Measurements from ENCODE around the gene GOLGA2. TPM values are rescaled to one million over a fixed set of nuclear protein-coding genes. Genes with fewer than 3 reads are reported as not detected.
A peak's percentile ranks its signal among the peaks of the same experiment; 100 is the strongest.

The GOLGA2 gene
- total RNA-seq, 2 donors from 2014 or later = 88.6 to 92.2 TPM

GRCh38 chr9:128219831-128220230 is 56.0 kb downstream of the GOLGA2 start:
- TF ChIP-seq, protein P1, sequence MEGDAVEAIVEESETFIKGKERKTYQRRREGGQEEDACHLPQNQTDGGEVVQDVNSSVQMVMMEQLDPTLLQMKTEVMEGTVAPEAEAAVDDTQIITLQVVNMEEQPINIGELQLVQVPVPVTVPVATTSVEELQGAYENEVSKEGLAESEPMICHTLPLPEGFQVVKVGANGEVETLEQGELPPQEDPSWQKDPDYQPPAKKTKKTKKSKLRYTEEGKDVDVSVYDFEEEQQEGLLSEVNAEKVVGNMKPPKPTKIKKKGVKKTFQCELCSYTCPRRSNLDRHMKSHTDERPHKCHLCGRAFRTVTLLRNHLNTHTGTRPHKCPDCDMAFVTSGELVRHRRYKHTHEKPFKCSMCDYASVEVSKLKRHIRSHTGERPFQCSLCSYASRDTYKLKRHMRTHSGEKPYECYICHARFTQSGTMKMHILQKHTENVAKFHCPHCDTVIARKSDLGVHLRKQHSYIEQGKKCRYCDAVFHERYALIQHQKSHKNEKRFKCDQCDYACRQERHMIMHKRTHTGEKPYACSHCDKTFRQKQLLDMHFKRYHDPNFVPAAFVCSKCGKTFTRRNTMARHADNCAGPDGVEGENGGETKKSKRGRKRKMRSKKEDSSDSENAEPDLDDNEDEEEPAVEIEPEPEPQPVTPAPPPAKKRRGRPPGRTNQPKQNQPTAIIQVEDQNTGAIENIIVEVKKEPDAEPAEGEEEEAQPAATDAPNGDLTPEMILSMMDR (IDR thresholded peaks at IDR 0.05) = no peak
- H3K27me3 ChIP-seq = no peaks in the 10 kb centered on the region
- H3K9me3 ChIP-seq = no peaks in the 10 kb centered on the region
- intact Hi-C loops (cut with DNase I) = no loop called here
- DNase-seq = no peak
- peaks cover 5% of the 10 kb centered on the region for H3K4me1 ChIP-seq
- no peak overlapping the region for H3K9ac ChIP-seq (ENCODE audit: low read depth in 2 of 2, low read length in 2 of 2)
- no peak overlapping the region for H3K4me3 ChIP-seq
- no peak overlapping the region for H3K27ac ChIP-seq
- H3K36me3 ChIP-seq = no peaks in the 10 kb centered on the region

DNA sequence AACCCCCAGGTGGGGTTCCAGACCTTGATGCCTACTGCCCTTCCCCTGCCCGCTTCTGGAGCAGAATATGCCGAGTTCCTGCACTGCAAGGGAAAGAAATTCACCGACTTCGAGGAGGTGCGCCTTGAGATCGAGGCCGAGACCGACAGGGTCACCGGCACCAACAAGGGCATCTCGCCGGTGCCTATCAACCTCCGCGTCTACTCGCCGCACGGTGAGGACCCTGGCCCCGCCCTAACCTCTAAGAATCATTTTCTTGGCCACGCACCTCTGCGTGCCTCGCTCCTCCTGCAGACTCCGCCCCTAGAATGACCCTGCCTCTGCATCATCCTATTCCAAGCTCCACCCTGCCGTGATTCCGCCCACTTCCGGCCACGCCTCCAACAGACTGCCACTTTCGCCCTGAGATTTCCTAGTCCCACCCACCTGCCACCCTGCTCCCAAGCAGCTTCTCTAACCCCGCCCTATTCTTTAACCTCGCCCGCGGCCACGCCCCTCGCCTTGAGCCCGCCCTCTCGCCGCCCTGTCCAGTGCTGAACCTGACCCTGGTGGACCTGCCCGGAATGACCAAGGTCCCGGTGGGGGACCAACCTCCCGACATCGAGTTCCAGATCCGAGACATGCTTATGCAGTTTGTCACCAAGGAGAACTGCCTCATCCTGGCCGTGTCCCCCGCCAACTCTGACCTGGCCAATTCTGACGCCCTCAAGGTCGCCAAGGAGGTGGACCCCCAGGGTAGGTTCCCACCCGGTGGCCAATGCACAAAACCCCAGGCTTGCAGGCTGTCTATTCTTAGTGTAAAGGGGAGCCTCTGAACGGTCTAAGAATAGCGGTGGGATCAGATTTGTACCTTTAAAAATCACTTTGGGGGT is 57.1 kb downstream of the GOLGA2 start:
- H3K4me3 ChIP-seq = peak overlapping the region; percentile 32
- no peaks in the 10 kb centered on the region for H3K9me3 ChIP-seq
- peaks cover 5% of the 10 kb centered on the region for H3K4me1 ChIP-seq
- DNase-seq = peak; percentile 99
- no peaks in the 10 kb centered on the region for H3K36me3 ChIP-seq
- no peak overlapping the region for H3K27ac ChIP-seq
- H3K9ac ChIP-seq (ENCODE audit: low read depth in 2 of 2, low read length in 2 of 2) = peak overlapping the region; percentile 13 to 38
- intact Hi-C loops (cut with DNase I) = no loop called here
- H3K27me3 ChIP-seq = no peaks in the 10 kb centered on the region
- TF ChIP-seq, protein P1 (IDR thresholded peaks at IDR 0.05) = no peak

DNA sequence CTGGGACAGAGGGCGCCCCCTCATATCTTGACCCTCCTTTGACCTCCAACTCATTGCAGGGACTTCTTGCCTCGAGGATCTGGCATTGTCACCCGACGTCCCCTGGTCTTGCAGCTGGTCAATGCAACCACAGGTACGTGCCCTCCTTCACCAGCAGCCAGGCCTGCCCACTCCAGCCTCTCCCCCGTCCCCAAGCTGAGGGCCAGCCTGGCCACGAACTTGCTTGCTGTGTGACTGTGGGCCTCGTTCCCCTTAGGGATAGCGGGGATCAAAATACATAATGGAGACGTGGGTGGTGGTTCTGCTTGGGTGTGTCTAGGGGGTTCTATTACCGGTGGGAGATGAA is 57.7 kb downstream of the GOLGA2 start:
- Histone ChIP-seq H3K9ac (ENCODE audit: low read depth in 2 of 2, low read length in 2 of 2) (peak overlapping the region; percentile 13 to 38), H3K9me3 (no peaks in the 10 kb centered on the region), H3K27me3 (no peaks in the 10 kb centered on the region), H3K27ac (no peak overlapping the region), H3K4me1 (peaks cover 5% of the 10 kb centered on the region), H3K36me3 (no peaks in the 10 kb centered on the region), H3K4me3 (peak overlapping the region; percentile 32)
- TF ChIP-seq, protein P1 (IDR thresholded peaks at IDR 0.05) = no peak
- DNase-seq = no peak
- intact Hi-C loops (cut with DNase I) = no loop called here

GRCh38 chr9:128216781-128217553 is 58.8 kb downstream of the GOLGA2 start:
- H3K4me3 ChIP-seq = no peak overlapping the region
- TF ChIP-seq, protein P1 (IDR thresholded peaks at IDR 0.05) = no peak
- H3K36me3 ChIP-seq = no peaks in the 10 kb centered on the region
- DNase-seq = no peak
- no peak overlapping the region for H3K9ac ChIP-seq (ENCODE audit: low read depth in 2 of 2, low read length in 2 of 2)
- no peaks in the 10 kb centered on the region for H3K9me3 ChIP-seq
- peaks cover 5% of the 10 kb centered on the region for H3K4me1 ChIP-seq
- intact Hi-C loops (cut with DNase I) = no loop called here
- H3K27me3 ChIP-seq = no peaks in the 10 kb centered on the region
- H3K27ac ChIP-seq = no peak overlapping the region

- Histone ChIP-seq H3K27me3 (no peaks in the 10 kb centered on the region), H3K9me3 (no peaks in the 10 kb centered on the region), H3K9ac (ENCODE audit: low read depth in 2 of 2, low read length in 2 of 2) (peak overlapping the region in 1 of 2 donors; percentile 4), H3K27ac (peak overlapping the region; percentile 27), H3K4me3 (no peak overlapping the region), H3K4me1 (peaks cover 5% of the 10 kb centered on the region), H3K36me3 (no peaks in the 10 kb centered on the region)
- no peak for DNase-seq
- intact Hi-C loops (cut with DNase I) = no loop called here
- TF ChIP-seq, protein P1 (IDR thresholded peaks at IDR 0.05) = no peak
These were observed 60.1 kb downstream of the GOLGA2 start for GRCh38 chr9:128215491-128216409.
